HG03442 (cell line): ENCODE measurements around the gene NUP93.

ENCODE experiments used
- ATAC-seq: cut with Tn5 transposase; IDR thresholded peaks from one replicate; pipeline ENCODE4 v1.9.1; 2021; ENCODE audit warnings: mild to moderate bottlenecking, moderate library complexity; ENCODE audit not compliant: unreplicated experiment

NUP93 gene

DNA sequence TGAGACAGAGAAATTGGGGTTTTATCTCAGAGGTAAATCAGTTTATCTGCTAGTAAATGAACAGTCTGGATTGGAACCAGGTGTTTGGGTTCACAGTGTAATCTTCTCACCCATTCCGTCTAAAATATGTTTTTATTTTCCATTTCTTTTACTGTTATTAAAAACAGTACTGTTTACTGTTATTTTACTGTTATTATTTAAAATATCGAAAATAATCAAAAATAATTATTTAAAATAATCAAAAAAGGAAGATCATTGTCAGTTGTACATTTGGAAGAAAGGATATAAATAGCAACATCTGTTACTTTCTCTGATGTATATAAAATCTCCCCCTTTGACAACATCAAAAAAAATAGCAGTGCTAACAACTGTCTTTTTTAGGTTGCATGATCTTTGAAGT, 11.5 kb downstream of the NUP93 start:
- ATAC-seq, result no peak

DNA sequence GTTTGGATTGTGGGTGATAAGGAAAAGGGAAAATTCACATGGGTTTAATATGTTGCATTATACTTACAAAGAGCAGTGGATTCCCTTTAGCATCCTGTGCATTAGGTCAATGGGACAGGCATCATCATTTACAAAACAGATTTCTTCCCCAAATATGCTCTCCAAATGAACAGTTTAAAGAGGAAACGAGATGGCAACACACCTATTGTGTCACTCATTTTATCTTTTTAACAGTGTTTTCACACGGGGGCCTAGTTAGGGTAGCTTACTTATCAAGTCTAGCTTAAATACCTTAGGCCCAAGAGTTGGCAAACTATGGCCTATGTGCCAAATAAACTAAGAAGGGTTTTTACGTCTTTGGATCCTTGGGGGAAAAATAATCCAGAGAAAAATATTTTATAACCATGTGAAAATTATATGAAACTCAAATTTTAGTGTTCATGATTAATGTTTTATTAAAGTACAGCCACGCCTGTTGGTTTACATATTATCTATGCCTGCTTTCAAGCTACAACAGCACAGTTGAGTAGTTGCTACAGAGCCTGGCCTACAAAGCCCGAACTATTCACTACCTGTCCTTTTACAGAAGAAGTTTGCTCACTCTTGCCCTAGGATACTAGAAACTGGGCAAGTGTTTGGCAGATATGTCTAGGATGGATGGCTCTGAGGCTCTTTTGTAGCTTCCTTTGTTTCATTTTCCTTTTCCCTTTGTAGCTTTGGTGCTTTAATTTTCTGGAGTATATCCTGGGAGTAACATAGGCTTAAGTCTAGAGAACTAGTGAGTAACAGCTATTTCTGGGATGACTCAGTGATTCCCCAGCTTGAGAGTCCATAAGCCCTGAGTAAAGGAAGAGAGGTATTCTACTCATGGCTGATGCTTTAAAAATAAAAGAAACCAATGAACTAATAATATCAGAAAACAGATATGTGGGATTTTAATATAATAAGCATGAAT, 12.4 kb downstream of the NUP93 start:
- ATAC-seq, result no peak

DNA sequence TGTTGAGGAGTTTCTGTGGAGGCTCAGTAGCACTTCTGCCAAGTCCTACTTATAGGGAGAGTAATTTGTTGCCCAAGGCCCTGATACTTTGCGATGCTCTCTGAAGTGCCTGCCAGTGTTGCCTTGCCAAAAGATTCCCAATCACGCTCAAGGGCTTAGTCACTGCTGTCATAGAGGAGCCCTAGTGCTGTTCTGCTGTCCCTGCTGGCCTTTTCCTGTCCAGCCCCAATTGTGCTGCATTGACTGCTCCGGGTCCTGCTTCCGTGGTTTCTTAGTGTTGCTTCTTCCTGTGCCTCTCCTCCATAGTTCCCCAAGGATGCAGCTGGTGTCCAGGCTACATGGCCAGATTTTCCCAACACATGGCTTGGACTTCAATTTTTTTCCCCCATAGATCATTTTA, 13.9 kb downstream of the NUP93 start:
- no peak for ATAC-seq

DNA sequence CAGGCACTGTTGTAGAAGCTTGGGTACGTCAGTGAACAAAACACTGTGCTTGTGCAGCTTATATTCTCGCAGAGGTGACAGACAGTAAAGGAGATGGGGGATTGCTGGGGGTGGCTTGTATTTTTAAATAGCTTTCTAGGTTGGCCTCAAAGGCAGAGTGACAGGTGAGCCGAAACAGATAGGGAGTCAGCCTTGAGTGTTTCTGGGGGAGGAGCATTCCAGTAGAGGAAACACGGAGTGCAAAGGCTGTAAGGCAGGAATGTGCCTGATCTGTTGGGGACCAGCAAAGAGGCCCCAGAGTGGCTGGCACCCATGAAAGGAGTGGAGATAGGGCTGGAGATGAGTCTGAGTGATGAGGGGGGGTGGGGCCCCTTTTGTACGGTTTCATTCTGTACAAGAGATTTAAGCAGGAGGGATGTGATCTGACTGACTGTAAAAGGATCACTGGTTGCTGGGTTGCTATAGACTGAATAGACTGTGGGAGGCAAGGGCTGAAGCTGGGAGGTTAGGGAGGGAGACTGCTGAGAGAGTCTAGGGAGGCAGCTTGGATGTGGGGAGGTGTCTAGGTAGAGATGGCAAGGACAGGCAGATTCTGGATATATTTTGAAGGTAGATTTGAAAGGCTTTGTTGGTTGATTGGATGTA, 15.2 kb downstream of the NUP93 start:
- no peak for ATAC-seq

GRCh38 chr16:56747486-56748045, 17.6 kb downstream of the NUP93 start:
- no peak for ATAC-seq

DNA sequence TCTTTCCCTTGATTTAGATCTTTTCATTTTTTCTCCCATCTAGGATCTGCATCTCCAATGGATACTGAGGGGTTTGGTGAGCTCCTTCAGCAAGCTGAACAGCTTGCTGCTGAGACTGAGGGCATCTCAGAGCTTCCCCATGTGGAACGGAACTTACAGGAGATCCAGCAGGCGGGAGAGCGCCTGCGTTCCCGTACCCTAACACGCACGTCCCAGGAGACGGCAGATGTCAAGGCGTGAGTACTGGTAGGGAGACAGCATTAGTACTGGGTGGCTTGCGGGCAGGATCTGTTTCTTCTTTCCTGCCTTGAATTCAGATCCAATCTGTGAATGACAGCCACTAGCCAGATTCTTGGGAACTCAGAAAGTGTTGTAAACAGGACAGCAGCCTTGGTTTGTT, 18.3 kb downstream of the NUP93 start:
- no peak for ATAC-seq

GRCh38 chr16:56748826-56749225, 18.9 kb downstream of the NUP93 start:
- ATAC-seq, result no peak

DNA sequence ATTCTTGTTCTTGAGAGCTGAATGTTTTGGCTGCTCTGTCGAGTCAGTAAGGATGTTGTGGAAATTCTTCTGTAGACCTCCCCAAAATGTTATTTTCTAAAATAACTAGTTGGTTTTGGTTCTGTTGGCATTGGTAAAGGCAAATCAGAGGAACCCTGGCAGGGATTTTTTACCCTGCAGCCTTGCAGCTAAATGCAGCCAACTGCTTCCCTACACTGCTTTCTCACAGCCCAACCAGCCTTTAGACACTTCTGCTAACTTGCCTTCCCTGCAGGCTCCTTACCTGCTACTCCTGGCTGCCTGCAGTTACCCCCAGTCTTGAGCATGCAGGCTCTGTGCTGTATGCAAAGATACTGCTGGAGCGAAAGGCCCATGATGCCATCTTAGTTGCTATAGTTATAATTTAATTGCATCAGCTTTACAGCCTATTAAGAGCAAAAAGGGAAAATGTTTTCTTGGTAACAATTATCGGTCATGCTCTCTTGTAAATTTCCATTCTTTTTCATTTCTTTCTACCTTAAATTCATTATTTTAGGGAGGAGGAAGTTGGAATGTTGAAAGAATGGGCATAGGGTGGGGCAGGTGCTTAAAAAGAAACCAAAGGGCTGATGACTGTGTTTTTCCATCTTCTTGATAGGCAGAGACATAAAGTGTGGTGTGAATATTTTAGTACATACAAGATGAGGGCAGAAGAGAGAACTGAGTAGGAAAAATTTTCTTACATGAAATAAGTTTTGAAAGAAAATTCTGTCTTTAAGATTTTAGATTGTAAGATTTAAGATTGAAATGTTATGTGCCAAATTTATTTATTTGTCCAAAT, 20.0 kb downstream of the NUP93 start:
- ATAC-seq, result no peak

DNA sequence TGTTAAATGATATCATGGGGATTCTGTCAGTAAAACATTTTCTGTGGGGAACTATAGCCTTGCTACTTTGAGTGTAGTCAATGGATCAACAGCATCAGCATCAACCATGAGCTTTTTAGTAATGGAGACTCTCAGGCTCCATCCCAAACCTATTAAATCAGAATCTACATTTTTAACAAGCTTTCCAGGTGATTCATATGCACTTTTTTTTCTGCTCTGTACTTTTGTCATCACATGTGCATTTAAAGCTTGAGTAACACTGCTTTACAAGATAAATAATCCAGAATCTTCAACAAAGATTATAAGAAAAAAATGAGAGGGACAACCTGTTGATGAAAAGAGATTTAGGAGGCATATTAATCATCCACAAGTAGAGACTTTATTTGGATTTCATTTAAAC, 23.5 kb downstream of the NUP93 start:
- ATAC-seq, result no peak

DNA sequence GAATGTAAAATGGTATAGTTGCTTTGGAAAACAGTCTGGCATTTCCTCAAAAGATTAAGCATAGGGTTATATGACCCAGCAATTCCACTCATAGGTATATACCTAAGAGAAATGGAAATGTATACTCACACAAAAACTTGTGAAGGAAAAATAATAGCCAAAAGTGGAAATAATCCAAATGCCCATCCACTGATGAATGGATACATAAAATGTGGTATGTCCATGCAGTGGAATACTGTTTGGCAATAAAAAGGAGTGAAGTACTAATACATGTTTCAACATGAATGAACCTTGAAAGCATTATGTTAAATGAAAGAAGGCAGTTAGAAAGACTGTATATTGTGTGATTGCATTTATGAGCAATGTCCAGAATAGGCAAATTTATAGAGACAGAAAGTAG, 25.1 kb downstream of the NUP93 start:
- no peak for ATAC-seq

GRCh38 chr16:56758432-56758831, 28.5 kb downstream of the NUP93 start:
- ATAC-seq, result no peak

- no peak for ATAC-seq
Observed at GRCh38 chr16:56758930-56759329, 29.0 kb downstream of the NUP93 start.

- ATAC-seq, result no peak
Observed at GRCh38 chr16:56763291-56763916, 33.5 kb downstream of the NUP93 start.

- no peak for ATAC-seq
Observed at GRCh38 chr16:56764835-56765234, 34.9 kb downstream of the NUP93 start.

DNA sequence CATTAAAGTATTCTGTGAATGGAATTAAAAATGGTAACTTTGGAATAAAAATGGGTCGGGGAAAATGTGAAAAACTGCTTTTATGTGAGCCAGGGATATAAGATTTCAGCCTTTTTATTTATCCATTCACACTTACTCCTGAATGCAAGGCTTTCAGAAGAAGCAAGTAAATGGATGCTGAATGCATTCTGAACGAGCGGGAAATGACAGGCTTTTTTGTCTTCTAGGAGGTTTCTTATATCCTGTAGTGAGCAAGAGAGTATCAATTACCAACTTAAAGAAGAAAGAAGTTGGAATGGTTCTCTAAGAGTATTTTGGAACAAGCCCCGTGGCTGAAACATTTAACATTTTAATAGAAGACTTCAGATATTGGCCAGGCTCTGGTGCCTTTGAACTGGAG, 36.0 kb downstream of the NUP93 start:
- no peak for ATAC-seq

DNA sequence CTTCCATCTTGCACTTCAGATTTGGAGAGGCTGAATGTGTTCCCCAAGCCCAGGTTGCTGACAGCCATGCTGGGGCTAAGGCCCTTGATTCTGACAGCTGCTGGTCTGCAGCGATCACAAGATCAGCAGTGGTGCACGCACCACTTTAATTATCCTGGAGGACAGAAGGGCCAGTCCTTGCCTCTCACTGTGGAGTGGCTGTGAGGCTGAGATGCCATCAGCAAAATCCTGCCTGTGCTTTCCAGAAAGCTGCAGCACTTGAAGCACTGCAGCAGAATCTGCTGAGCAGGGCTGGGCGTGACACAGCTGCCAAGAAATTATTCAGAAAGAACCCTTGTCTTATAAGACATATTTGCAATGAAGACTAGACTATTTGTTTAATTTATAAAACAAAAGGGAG, 37.1 kb downstream of the NUP93 start:
- no peak for ATAC-seq

DNA sequence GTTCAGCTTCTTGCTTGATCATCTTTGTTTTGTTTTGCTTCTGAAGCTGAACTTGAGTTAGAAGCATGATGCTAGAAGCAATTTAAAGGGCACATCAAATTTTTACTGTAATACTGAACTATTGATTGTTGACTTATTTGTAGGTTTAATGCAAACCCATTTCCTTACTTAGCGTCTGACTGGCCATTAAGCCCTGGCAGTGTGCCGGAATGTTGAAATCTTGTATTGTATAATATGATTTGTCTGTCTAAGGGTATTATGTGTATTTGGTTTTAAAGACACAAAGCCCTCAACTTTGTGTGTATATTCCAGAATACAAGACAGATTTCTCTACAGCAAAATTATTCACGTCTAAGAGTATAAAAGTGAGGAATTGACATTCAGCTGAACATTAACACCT, 39.7 kb downstream of the NUP93 start:
- no peak for ATAC-seq

GRCh38 chr16:56771558-56772279, 41.8 kb downstream of the NUP93 start:
- no peak for ATAC-seq

GRCh38 chr16:56773532-56773931, 43.6 kb downstream of the NUP93 start:
- ATAC-seq, result no peak
